HepG2 (cell line): ENCODE measurements around the gene FGL2. TPM values are rescaled to one million over a fixed set of nuclear protein-coding genes. Genes with fewer than 3 reads are reported as not detected.

Source experiments
- ATAC-seq: fragments of 200-7000 bp; cut with Tn5 transposase; 3 replicates; pipeline ENCODE4 v1.9.1; 2020; ENCODE audit warnings: mild to moderate bottlenecking, moderate library complexity
- BruUV-seq: library from RNA; stranded (reverse); fragments of 400-500 nt; replicated peaks from 2 replicates; lab custom pipeline; 2021; lab: Mats Ljungman, UMichigan
- CTCF ChIA-PET: fragments of 300-600 bp; formaldehyde crosslinking; extraction: SDS; loops from one replicate; lab custom pipeline; 2021; ENCODE audit warnings: low total read pairs, inconsistent platforms, low intra/inter-chr PET ratio; lab: Yijun Ruan, JAX
- POLR2A ChIA-PET: fragments of 350-600 bp; sonication (Branson Sonifier 250); formaldehyde crosslinking; loops from one replicate; lab custom pipeline; 2020; ENCODE audit warnings: antibody characterized with exemption, inconsistent platforms; lab: Yijun Ruan, JAX
- DNase-seq: peaks from one replicate; pipeline ENCODE4 v3.0.0-alpha.2; 2015; ENCODE audit warnings: low spot score
- FAIRE-seq: peaks from 3 replicates; lab custom pipeline; 2011; peaks lifted over from hg19 to GRCh38; lab: Jason Lieb, UNC
- H2AFZ ChIP-seq: one replicate; pipeline ENCODE4 v1.6.1; 2011; ENCODE audit warnings: low read length, inconsistent platforms
- H3K27ac ChIP-seq: fragments of 300-600 bp; 3 replicates; pipeline ENCODE4 v1.8.0; 2011; ENCODE audit warnings: mixed run types, mild to moderate bottlenecking, mixed read lengths, low read length, inconsistent platforms; ENCODE audit not compliant: insufficient read depth; ENCODE audit errors: extremely low read length
- H3K27me3 ChIP-seq, 2 experiments: fragments of 200-600 bp in 1 of 2; 2 replicates in 1 of 2; 3 replicates in 1 of 2; pipeline versions ENCODE4 v1.6.0 to v1.8.0; 2011; ENCODE audit warnings: low read length in 2 of 2, mild to moderate bottlenecking in 2 of 2, moderate library complexity in 2 of 2, inconsistent platforms in 1 of 2; ENCODE audit not compliant: insufficient read depth in 2 of 2, control insufficient read depth in 1 of 2
- H3K36me3 ChIP-seq, 2 experiments: fragments of 200-600 bp in 1 of 2; replicated peaks in 1 of 2; 2 replicates in 1 of 2; 3 replicates in 1 of 2; pipeline versions ENCODE4 v1.5.1 to v1.8.0; 2011; ENCODE audit warnings: low read length in 2 of 2, inconsistent platforms in 1 of 2; ENCODE audit not compliant: insufficient read depth in 2 of 2, control insufficient read depth in 1 of 2
- H3K4me1 ChIP-seq: 2 replicates; pipeline ENCODE4 v1.5.1; 2012; ENCODE audit warnings: low read length, inconsistent platforms; ENCODE audit not compliant: insufficient read depth
- H3K4me2 ChIP-seq: 2 replicates; pipeline ENCODE4 v1.6.0; 2011; ENCODE audit warnings: low read depth, low read length, inconsistent platforms
- H3K4me3 ChIP-seq, 3 experiments: fragments of 200-600 bp in 1 of 3; sonication (generic), shearing (Covaris generic) in 1 of 3; replicated peaks in 1 of 3; 2 replicates each; pipeline ENCODE4 v1.5.1; 2011 to 2016; ENCODE audit warnings: low read length in 3 of 3, inconsistent platforms in 2 of 3, low read depth in 2 of 3, mild to moderate bottlenecking in 2 of 3, control low read depth in 1 of 3, mixed read lengths in 1 of 3; ENCODE audit not compliant: insufficient read depth in 1 of 3
- H3K79me2 ChIP-seq: one replicate; pipeline ENCODE4 v1.6.1; 2011; ENCODE audit warnings: low read length, inconsistent platforms; ENCODE audit not compliant: insufficient read depth
- H3K9ac ChIP-seq: 2 replicates; pipeline ENCODE4 v1.6.0; 2011; ENCODE audit warnings: mild to moderate bottlenecking, low read depth, low read length, inconsistent platforms; ENCODE audit not compliant: insufficient read depth
- H3K9me3 ChIP-seq: 2 replicates; pipeline ENCODE4 v1.5.1; 2012; ENCODE audit warnings: mild to moderate bottlenecking, low read length
- H4K20me1 ChIP-seq: 2 replicates; pipeline ENCODE4 v1.6.0; 2011; ENCODE audit warnings: inconsistent platforms, mild to moderate bottlenecking, low read length, moderate library complexity; ENCODE audit not compliant: insufficient read depth
- ARID4A ChIP-seq: sonication (generic); formaldehyde crosslinking; IDR thresholded peaks from 2 replicates; pipeline ENCODE4 v1.5.0; 2020; ENCODE audit warnings: mild to moderate bottlenecking, missing genetic modification reagents, borderline replicate concordance
- CHD4 ChIP-seq: fragments of 200-600 bp; sonication (generic); IDR thresholded peaks from 2 replicates; pipeline ENCODE4 v1.7.0; 2017; ENCODE audit warnings: mild to moderate bottlenecking, low read length, borderline replicate concordance
- DZIP1 ChIP-seq: sonication (generic); formaldehyde crosslinking; IDR thresholded peaks from 2 replicates; pipeline ENCODE4 v1.5.0; 2020; ENCODE audit warnings: mild to moderate bottlenecking, missing genetic modification reagents
- HNF4A ChIP-seq: sonication (generic); formaldehyde crosslinking; IDR thresholded peaks from 2 replicates; pipeline ENCODE4 v1.4.0; 2020; ENCODE audit warnings: missing genetic modification reagents
- PRDM4 ChIP-seq: sonication (generic); formaldehyde crosslinking; IDR thresholded peaks from 2 replicates; pipeline ENCODE4 v1.9.0; 2021; ENCODE audit warnings: missing genetic modification reagents, borderline replicate concordance
- PREB ChIP-seq: sonication (generic); formaldehyde crosslinking; IDR thresholded peaks from 2 replicates; pipeline ENCODE4 v1.4.0; 2020; ENCODE audit warnings: missing genetic modification reagents
- RFX5 ChIP-seq: IDR thresholded peaks from 2 replicates; pipeline ENCODE4 v1.6.1; 2011; ENCODE audit warnings: low read depth, low read length, improper control_type of control experiment
- SP2 ChIP-seq: sonication (generic); formaldehyde crosslinking; IDR thresholded peaks from 2 replicates; pipeline ENCODE4 v1.5.1; 2020; ENCODE audit warnings: mild to moderate bottlenecking, missing genetic modification reagents
- WIZ ChIP-seq: sonication (generic); formaldehyde crosslinking; IDR thresholded peaks from 2 replicates; pipeline ENCODE4 v1.5.1; 2020; ENCODE audit warnings: mild to moderate bottlenecking, missing genetic modification reagents
- ZFX ChIP-seq: sonication (generic); formaldehyde crosslinking; IDR thresholded peaks from 2 replicates; pipeline ENCODE4 v1.4.0; 2020; ENCODE audit warnings: mild to moderate bottlenecking, low read depth, missing genetic modification reagents, moderate library complexity
- ZFY ChIP-seq: sonication (generic); formaldehyde crosslinking; IDR thresholded peaks from 2 replicates; pipeline ENCODE4 v1.4.0; 2020; ENCODE audit warnings: missing genetic modification reagents
- ZNF383 ChIP-seq: sonication (generic); formaldehyde crosslinking; IDR thresholded peaks from 2 replicates; pipeline ENCODE4 v1.4.0; 2020; ENCODE audit warnings: missing genetic modification reagents, mild to moderate bottlenecking, borderline replicate concordance
- WGBS: methylation state at CpG from one replicate; pipeline ENCODE4 v1.1.6; 2017; ENCODE audit warnings: low lambda C conversion rate; 5-methylcytosine and 5-hydroxymethylcytosine counted together
- in situ Hi-C: cut with HindIII; loops from 2 replicates; pipeline ENCODE4 v1.10.0; 2017; ENCODE audit warnings: low pct_unique_long_range_greater_than_20kb; ENCODE audit not compliant: extremely low pct_ligation_motif_present
- intact Hi-C: fragments of 100-400 bp; cut with micrococcal nuclease; formaldehyde crosslinking; loops from one replicate; pipeline ENCODE4 v1.10.0; 2022; ENCODE audit not compliant: unreplicated experiment
- polyA plus RNA-seq, 8 experiments: library from polyadenylated mRNA; depleted of rRNA in 3 of 8; stranded (reverse) in 7 of 8; unstranded in 1 of 8; fragments of >200 nt; fragmentation: Illumina TruSeq in 4 of 8; extraction: Trizol in 4 of 8; gene quantifications; 2 replicates each; pipeline versions ENCODE4 v1.2.1 to v1.2.3, GENCODE V29; 2011 to 2016; ENCODE audit warnings: low read depth in 4 of 8, missing spikeins in 1 of 8, mixed read lengths in 1 of 8; ENCODE audit not compliant: insufficient read depth in 1 of 8
- total RNA-seq, 5 experiments: library from RNA; depleted of rRNA; stranded (reverse); fragments of >200 nt; fragmentation: Illumina TruSeq; extraction: Trizol; gene quantifications; 2 replicates each; pipeline ENCODE4 v1.2.3, GENCODE V29; 2016; ENCODE audit warnings: low read depth in 1 of 5

Gene FGL2
- total and polyA plus RNA-seq, 2 of the 13 experiments (the other 11 are each of a cell fraction or from before 2014, with no cell fraction given) = 0.04 to 0.15 TPM

GRCh38 chr7:77216181-77216845 is 16.7 kb upstream of the FGL2 start:
- H3K9me3 ChIP-seq = peaks cover 4% of the 10 kb centered on the region; the same call in 1 of the 2 replicates
- H3K4me1 ChIP-seq = no peaks in the 10 kb centered on the region
- H2AFZ ChIP-seq = no peak overlapping the region
- H4K20me1 ChIP-seq = no peaks in the 10 kb centered on the region
- 94% methylated on average over 3 of the region's 3 CpGs for WGBS
- H3K36me3 ChIP-seq = no peaks in the 10 kb centered on the region
- H3K4me2 ChIP-seq = no peak overlapping the region
- ChIA-PET CTCF (no interaction called here), POLR2A (no interaction called here)
- H3K4me3 ChIP-seq = no peak overlapping the region
- H3K79me2 ChIP-seq = no peaks in the 10 kb centered on the region
- BruUV-seq = no TSS peak
- in situ Hi-C loops (no loop called here), intact Hi-C loops (no loop called here)
- H3K27ac ChIP-seq = no peak overlapping the region
- TF ChIP-seq CHD4 (no peak), ZNF383 (CRISPR knock-in tag) (no peak), ZFX (CRISPR knock-in tag) (no peak), RFX5 (no peak), PREB (CRISPR knock-in tag) (no peak), PRDM4 (no peak), SP2 (CRISPR knock-in tag) (no peak), ZFY (CRISPR knock-in tag) (no peak), DZIP1 (CRISPR knock-in tag) (no peak), WIZ (CRISPR knock-in tag) (no peak), ARID4A (CRISPR knock-in tag) (no peak), HNF4A (CRISPR knock-in tag) (no peak)
- no peak for DNase-seq
- no peak overlapping the region for H3K9ac ChIP-seq
- ATAC-seq = no peak
- H3K27me3 ChIP-seq = no peaks in the 10 kb centered on the region
- FAIRE-seq = no peak
